EL (cell line): Measurements from ENCODE around the gene TSPY4.
"Not testable (repeated sequence)": the region's sequence is repeated elsewhere in the genome, so short reads cannot be mapped to it uniquely, and the experiment has no call there.

Experiments used
- DNase-seq: peaks from one replicate; pipeline ENCODE4 v3.0.0-alpha.2; 2016

TSPY4 gene

GRCh38 chrY:9337164-9337563 is at the start of gene TSPY4:
Gene TSPY4, plus strand, starts transcription at chrY:9337464. Its CDS starts 46 bp downstream, at chrY:9337510.
- DNase-seq = not testable (repeated sequence)

- DNase-seq = no peak
Measured at GRCh38 chrY:9320996-9321395, 16.3 kb upstream of the TSPY4 start.

- not testable (repeated sequence) for DNase-seq
Measured at GRCh38 chrY:9357497-9357896, 20.2 kb downstream of the TSPY4 start, which contains the start of gene TSPY8. Gene TSPY8, plus strand, starts transcription at chrY:9357797. Its CDS starts 46 bp downstream, at chrY:9357843.
